RWPE2 (cell line): ENCODE results near the gene MEDAG.

Experiments used
- ATAC-seq: fragments of 200-7000 bp; cut with Tn5 transposase; 3 replicates; pipeline ENCODE4 v1.9.1; 2021; ENCODE audit warnings: low read depth
- DNase-seq: peaks from one replicate; pipeline ENCODE4 v3.0.0-alpha.2; 2020; ENCODE audit warnings: low spot score
- H3K27ac ChIP-seq: fragments of 450-650 bp; 2 replicates; pipeline ENCODE4 v1.5.1; 2017; ENCODE audit warnings: mild to moderate bottlenecking; ENCODE audit not compliant: poor library complexity, severe bottlenecking
- H3K27me3 ChIP-seq: fragments of 250-450 bp; sonication (Bioruptor Pico); 2 replicates; pipeline ENCODE4 v1.5.1; 2021; ENCODE audit warnings: mild to moderate bottlenecking, moderate library complexity; ENCODE audit not compliant: insufficient read depth, poor library complexity, severe bottlenecking
- H3K36me3 ChIP-seq: fragments of 250-450 bp; sonication (Bioruptor Pico); 2 replicates; pipeline ENCODE4 v1.5.1; 2020; ENCODE audit warnings: low read depth, mild to moderate bottlenecking, moderate library complexity
- H3K4me1 ChIP-seq: fragments of 250-450 bp; sonication (Bioruptor Pico); 2 replicates; pipeline ENCODE4 v1.5.1; 2021; ENCODE audit warnings: mild to moderate bottlenecking, moderate library complexity; ENCODE audit not compliant: insufficient read depth, poor library complexity, severe bottlenecking
- H3K4me3 ChIP-seq: fragments of 250-450 bp; sonication (Bioruptor Pico); 2 replicates; pipeline ENCODE4 v1.5.1; 2021; ENCODE audit warnings: mild to moderate bottlenecking, moderate library complexity; ENCODE audit not compliant: severe bottlenecking
- H3K9me3 ChIP-seq: fragments of 250-450 bp; sonication (Bioruptor Pico); 2 replicates; pipeline ENCODE4 v1.5.1; 2021; ENCODE audit warnings: mild to moderate bottlenecking, moderate library complexity; ENCODE audit not compliant: severe bottlenecking
- TF ChIP-seq, protein P1 (sequence below): fragments of 450-650 bp; IDR thresholded peaks from one replicate; pipeline ENCODE4 v1.5.1; 2017; ENCODE audit warnings: mild to moderate bottlenecking, moderate library complexity; ENCODE audit not compliant: poor library complexity, severe bottlenecking

The MEDAG gene

GRCh38 chr13:30927595-30927994 is 21.5 kb downstream of the MEDAG start:
- Histone ChIP-seq H3K27me3 (no peaks in the 10 kb centered on the region), H3K36me3 (no peaks in the 10 kb centered on the region), H3K4me1 (peaks cover 3% of the 10 kb centered on the region), H3K27ac (no peak overlapping the region), H3K4me3 (no peak overlapping the region), H3K9me3 (no peaks in the 10 kb centered on the region)
- TF ChIP-seq, protein P1, sequence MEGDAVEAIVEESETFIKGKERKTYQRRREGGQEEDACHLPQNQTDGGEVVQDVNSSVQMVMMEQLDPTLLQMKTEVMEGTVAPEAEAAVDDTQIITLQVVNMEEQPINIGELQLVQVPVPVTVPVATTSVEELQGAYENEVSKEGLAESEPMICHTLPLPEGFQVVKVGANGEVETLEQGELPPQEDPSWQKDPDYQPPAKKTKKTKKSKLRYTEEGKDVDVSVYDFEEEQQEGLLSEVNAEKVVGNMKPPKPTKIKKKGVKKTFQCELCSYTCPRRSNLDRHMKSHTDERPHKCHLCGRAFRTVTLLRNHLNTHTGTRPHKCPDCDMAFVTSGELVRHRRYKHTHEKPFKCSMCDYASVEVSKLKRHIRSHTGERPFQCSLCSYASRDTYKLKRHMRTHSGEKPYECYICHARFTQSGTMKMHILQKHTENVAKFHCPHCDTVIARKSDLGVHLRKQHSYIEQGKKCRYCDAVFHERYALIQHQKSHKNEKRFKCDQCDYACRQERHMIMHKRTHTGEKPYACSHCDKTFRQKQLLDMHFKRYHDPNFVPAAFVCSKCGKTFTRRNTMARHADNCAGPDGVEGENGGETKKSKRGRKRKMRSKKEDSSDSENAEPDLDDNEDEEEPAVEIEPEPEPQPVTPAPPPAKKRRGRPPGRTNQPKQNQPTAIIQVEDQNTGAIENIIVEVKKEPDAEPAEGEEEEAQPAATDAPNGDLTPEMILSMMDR, result no peak
- no peak for ATAC-seq
- DNase-seq, result no peak

DNA sequence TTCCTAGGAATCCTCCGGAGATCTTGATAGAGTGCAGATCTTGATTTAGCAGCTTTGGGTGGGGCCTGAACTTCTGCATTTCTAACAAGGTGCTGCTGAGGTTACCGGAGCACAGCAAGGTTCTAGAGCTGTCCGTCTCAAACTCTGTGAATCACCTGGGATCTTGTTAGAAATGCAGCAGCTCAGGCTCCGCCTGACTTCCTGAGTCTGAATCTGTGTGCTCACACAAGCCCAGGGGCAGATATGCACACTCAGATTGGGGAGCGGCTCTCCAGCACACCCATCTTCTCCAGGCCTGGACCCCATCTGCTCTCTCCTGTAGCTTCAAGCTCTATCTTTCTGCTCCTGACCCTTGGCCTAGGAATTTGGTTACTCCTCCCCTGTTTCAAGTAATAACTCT is 22.9 kb downstream of the MEDAG start:
- no peaks in the 10 kb centered on the region for H3K36me3 ChIP-seq
- no peak overlapping the region for H3K4me3 ChIP-seq
- DNase-seq, result no peak
- H3K27ac ChIP-seq, result no peak overlapping the region
- H3K9me3 ChIP-seq, result no peaks in the 10 kb centered on the region
- no peaks in the 10 kb centered on the region for H3K4me1 ChIP-seq
- no peaks in the 10 kb centered on the region for H3K27me3 ChIP-seq
- TF ChIP-seq, protein P1, result no peak
- no peak for ATAC-seq

DNA sequence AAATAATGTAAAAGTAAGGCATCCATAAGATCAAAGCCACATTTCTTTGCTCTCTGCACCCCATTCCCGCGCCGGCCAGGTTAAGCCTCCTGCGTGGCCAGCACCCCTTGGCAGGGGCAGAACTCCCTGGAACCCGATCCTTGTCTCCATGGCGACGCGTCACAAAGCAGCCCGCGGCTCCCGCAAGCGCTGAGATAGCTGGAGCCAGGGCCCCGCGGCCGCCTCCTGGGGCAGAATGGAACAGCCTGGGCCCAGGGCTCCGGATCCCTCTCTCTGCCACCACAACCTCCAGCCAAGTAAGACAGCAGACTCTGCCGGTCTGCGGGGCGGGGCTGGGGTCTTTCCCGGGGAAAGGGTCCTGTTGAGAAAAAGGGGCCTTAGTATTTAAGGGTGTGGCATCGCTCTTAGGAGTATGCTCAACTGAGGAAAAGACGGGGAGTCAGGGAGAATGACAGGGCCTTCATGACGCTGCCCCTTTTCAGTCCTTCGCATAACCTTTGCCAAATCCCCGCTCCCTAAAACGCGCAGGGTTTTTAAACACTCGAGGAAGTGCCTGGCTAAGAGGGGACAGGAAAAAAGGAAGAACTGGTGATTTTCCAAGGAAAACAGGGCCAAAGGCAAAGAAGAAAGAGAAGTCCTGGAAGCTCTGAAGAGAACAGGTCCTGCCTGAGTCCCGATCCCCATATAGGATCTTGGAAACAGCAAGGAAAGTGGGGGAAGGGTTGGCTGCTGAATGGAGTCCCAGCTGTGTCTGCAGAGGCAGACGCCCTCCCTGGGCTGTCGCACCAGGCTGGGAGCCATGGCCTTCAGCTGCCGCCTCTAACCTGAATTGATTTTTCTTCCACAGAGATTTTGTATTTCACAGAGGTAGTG is 26.6 kb downstream of the MEDAG start, which contains the start of gene TEX26:
Gene TEX26 (plus strand): TSS at position 176 of the 873 bp plus-strand sequence. CDS start 60 bp downstream, at position 236.
- no peaks in the 10 kb centered on the region for H3K9me3 ChIP-seq
- H3K4me1 ChIP-seq, result no peaks in the 10 kb centered on the region
- no peak within 1 kb of the TSS for H3K4me3 ChIP-seq
- DNase-seq, result no peak
- H3K36me3 ChIP-seq, result no peaks in the 10 kb centered on the region
- H3K27ac ChIP-seq, result no peak within 1 kb of the TSS
- H3K27me3 ChIP-seq, result no peaks in the 10 kb centered on the region
- TF ChIP-seq, protein P1, result no peak
- ATAC-seq, result no peak

GRCh38 chr13:30933354-30933670 is 27.2 kb downstream of the MEDAG start:
- no peaks in the 10 kb centered on the region for H3K27me3 ChIP-seq
- H3K27ac ChIP-seq, result no peak overlapping the region
- no peaks in the 10 kb centered on the region for H3K36me3 ChIP-seq
- H3K4me3 ChIP-seq, result no peak overlapping the region
- no peak for ATAC-seq
- no peak for DNase-seq
- H3K4me1 ChIP-seq, result no peaks in the 10 kb centered on the region
- TF ChIP-seq, protein P1, result no peak
- no peaks in the 10 kb centered on the region for H3K9me3 ChIP-seq

- H3K27me3 ChIP-seq, result no peaks in the 10 kb centered on the region
- no peaks in the 10 kb centered on the region for H3K4me1 ChIP-seq
- no peak overlapping the region for H3K27ac ChIP-seq
- H3K4me3 ChIP-seq, result no peak overlapping the region
- DNase-seq (no peak), ATAC-seq (no peak)
- TF ChIP-seq, protein P1, result no peak
- no peaks in the 10 kb centered on the region for H3K36me3 ChIP-seq
- H3K9me3 ChIP-seq, result no peaks in the 10 kb centered on the region
Observed at GRCh38 chr13:30934381-30934780, 28.3 kb downstream of the MEDAG start.
